ENCODE measurements around the gene ST6GALNAC3.
"Not testable (repeated sequence)": the region's sequence is repeated elsewhere in the genome, so short reads cannot be mapped to it uniquely, and the experiment has no call there.

ST6GALNAC3 gene

GRCh38 chr1:76291191-76291590 is 216.6 kb downstream of the ST6GALNAC3 start:
- no peak for DNase-seq

DNA sequence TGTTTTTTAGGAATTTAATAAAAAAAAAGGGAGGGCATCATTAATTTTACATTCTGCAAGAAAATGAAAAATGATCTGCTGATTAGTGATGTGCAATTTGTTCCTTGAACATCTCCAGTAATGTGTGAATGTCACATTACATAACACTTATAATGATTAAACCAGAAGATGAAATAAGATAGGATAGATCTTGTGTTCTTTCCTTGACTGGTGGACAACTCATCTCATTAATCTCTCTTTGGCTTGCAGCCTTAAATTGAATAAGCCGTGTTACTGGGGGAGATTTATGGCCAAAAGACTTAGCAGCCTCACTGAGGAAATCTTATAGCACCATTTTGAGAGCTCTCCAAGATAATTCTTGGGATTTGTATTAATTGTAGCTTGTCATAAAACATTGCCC is 217.2 kb downstream of the ST6GALNAC3 start:
- no peak for DNase-seq

DNA sequence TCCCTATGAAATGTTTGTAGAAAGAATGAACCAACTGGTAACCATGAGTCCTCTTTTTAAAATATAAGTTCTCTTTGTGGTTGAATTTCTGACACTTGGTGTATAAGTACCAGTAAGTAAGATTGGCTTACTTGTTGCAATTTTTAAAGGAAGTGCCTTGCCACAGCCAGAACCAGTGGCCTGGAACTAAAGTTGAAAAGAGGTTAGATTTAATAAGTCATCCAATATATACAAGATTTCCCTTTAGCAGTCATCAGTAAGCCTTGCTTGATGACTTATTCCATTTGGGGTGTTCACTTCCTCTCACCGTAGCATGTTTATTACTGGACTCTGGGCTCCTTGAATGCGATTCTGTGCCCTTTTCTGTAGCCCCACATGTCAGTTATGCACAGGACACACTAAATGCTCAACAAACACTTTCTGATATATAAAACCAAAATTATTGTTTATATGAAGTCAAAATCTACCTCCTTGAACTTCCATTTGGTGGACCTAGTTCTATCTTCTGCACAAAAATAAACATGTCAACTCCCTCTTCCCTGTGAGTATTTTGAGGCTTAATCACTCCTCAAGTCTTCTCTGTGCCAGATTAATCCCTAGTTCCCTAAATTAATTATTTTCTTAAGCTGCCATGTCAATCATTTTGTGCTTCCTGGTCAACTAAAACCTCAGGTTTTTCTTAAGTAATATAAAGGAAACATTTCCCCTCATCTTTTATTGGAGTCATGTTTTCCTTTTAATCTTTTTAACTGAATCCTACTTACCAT is 218.1 kb downstream of the ST6GALNAC3 start:
- DNase-seq, result no peak

DNA sequence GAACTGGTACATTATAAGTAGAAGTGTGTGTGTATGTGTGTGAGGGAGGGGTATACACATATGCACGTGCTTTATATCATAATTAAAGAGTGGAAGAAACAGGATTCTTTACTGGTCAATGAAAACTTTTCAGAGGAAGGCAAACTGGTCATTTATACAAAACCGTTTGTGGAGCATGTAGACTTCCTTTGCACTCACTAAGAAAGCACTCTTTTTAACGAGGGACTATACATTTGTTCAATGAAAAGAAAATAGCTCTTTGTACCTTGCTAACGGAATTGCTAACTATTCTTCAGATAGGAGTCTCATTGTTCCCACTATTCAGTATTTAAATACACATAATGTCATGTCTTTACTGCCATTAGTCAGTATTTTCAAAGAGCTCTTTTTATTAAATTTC is 219.3 kb downstream of the ST6GALNAC3 start:
- no peak for DNase-seq

- DNase-seq, result no peak
These were observed 220.1 kb downstream of the ST6GALNAC3 start for GRCh38 chr1:76294482-76295194.

DNA sequence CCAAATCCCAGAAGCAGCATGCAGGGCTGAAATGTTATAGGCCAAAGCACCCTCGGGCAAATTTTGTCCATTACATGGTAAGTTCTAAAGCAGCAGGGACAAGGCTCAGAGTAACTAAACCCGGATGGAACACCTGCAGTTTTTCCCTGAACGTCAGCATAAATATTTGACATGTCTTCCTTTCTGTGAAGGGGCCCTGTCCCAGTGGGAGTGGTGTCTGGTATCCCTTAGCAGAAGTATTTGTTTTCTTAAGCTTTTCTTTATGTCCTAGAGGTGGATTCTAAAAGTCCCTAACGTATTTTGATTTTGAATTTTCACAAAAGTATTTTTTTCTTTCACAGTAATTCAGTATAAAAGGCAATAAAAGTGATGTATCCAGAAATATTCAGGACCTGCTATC is 223.9 kb downstream of the ST6GALNAC3 start:
- no peak for DNase-seq

GRCh38 chr1:76299036-76299435 is 224.5 kb downstream of the ST6GALNAC3 start:
- no peak for DNase-seq

- DNase-seq, result no peak
These were observed 226.0 kb downstream of the ST6GALNAC3 start for GRCh38 chr1:76300556-76300955.

- DNase-seq, result no peak
These were observed 228.3 kb downstream of the ST6GALNAC3 start for GRCh38 chr1:76302711-76303339.

- no peak for DNase-seq
These were observed 228.8 kb downstream of the ST6GALNAC3 start for GRCh38 chr1:76303340-76303717.

DNA sequence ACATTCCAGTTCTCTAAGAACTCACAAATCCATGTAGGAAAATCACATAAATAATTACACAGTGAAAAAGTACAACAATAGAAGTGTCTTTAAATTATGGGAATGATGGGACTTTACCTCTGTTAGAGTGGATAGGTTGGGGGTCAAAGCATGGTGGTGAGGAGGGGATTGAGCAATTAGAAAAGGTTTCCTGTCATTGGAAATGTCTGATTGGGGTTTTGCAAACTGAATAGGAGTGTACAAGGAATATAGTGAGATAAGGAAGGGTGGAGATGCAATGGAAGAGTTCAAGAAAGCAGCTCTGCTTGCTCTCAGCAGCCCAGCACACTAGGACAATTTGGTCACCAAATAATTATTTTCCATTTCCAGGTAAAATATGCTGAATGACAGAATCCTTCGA is 238.8 kb downstream of the ST6GALNAC3 start:
- DNase-seq, result no peak

DNA sequence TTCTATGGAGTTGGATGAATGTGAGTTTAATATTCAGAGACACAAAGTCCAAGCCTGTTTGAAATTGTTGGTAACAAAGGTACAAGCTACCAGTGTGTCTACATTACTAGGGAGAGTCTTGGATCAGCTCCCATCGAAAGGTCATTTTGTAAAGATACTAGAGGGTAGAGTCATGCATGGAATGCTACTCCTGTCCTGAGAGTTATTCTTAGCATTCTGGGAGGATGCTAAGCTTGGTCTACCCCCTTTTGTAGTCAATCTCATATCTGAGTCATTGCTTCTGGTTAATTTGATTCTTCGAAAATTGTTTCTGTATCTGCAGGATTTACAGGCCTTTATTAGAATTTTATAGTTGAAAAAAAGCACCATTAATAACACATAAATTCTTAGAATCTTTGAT is 240.2 kb downstream of the ST6GALNAC3 start:
- no peak for DNase-seq

- no peak for DNase-seq
These were observed 242.9 kb downstream of the ST6GALNAC3 start for GRCh38 chr1:76317299-76317900.

GRCh38 chr1:76330991-76331603 is 256.6 kb downstream of the ST6GALNAC3 start:
- peak; percentile 28 to 71 for DNase-seq

GRCh38 chr1:76335882-76336281 is 261.3 kb downstream of the ST6GALNAC3 start:
- no peak for DNase-seq

GRCh38 chr1:76336931-76337371 is 262.4 kb downstream of the ST6GALNAC3 start:
- DNase-seq, result no peak

GRCh38 chr1:76337542-76338219 is 263.1 kb downstream of the ST6GALNAC3 start:
- no peak for DNase-seq

- DNase-seq, result no peak
These were observed 265.5 kb downstream of the ST6GALNAC3 start for GRCh38 chr1:76340056-76340455.

DNA sequence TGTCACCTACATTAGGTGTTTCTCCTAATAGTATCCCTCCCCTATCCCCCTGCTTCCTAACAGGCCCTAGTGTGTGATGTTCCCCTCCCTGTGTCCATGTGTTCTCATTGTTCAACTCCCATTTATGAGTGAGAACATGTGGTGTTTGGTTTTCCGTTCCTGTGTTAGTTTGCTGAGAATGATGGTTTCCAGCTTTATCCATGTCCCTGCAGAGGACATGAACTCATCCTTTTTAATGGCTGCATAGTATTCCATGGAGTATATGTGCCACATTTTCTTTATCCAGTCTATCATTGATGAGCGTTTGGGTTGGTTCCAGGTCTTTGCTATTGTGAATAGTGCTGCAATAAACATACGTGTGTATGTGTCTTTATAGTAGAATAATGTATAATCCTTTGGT is 267.3 kb downstream of the ST6GALNAC3 start:
- DNase-seq, result not testable (repeated sequence)

DNA sequence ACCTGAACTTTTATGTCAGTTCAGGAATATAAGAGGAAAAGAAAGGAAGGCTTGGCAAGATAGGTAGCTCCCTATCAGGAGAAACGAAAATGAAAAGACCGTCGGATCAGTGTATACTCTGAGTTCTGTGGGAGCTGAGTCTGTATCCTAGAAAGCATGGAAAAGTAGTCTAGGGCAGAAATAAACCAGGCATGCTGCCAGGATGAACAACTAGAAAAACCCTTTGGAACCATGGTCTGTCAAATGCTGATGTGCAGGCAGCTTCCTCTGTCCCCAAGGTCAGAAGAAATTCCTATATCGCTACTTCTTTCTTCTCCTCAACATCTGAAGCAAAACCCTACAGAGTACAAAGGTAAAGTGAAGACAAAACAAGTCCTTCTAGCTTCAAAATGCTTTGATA is 268.8 kb downstream of the ST6GALNAC3 start:
- no peak for DNase-seq

GRCh38 chr1:76351655-76352054 is 277.1 kb downstream of the ST6GALNAC3 start:
- no peak for DNase-seq

DNA sequence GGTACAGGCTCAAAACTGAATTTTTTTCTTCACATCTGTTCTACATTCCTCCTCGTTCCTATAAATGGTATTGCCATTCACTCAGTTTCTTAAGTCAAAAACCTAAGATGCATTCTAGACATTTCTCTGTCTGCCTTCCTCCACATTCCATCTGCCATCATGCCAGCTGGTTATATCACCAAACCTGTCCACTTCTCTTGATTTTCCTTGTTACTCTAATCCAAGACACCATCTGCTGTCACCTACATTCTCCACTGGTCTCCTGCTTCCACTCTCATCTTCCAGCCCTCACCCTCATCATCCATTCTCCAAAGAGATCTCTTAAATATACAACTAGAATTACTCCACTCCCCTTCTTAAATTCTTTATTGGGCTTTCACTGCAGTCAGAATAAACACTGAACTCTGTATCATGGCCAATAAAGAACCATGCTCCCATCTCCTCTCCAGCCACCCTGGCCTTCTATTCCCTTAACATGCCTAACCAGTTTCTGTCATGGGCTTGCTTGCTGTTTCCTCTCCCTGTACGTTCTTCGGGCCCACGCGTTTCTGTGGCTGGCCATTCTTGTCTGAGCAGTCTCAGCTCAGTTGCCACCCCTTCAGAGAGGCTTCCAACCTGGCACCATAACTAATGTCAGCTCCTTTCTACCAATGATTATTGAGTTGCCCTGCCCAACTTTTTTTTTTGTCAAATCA is 278.3 kb downstream of the ST6GALNAC3 start:
- DNase-seq, result no peak

Data from inflammatory macrophage treated with lipopolysaccharide for 1 hour (primary cell).